H1 (cell line): ENCODE data around the gene LAMC3. TPM values are rescaled to one million over a fixed set of nuclear protein-coding genes. Genes with fewer than 3 reads are reported as not detected.
A peak's percentile ranks its signal among the peaks of the same experiment; 100 is the strongest.

Source experiments
- CTCF ChIA-PET: fragments of 300-600 bp; sonication (Branson Sonifier 250); formaldehyde crosslinking; loops from one replicate; lab custom pipeline; 2021; ENCODE audit not compliant: partially characterized antibody; lab: Charles Lee
- POLR2A ChIA-PET: fragments of 300-600 bp; sonication (Branson Sonifier 250); formaldehyde crosslinking; loops from one replicate; lab custom pipeline; 2021; ENCODE audit warnings: inconsistent platforms; ENCODE audit not compliant: partially characterized antibody; lab: Charles Lee
- DNase-seq, 2 experiments: peaks; one replicate each; pipeline versions ENCODE4 v3.0.0 to v3.0.0-alpha.2; 2010 to 2022; ENCODE audit warnings: low spot score in 2 of 2, low read depth in 1 of 2, mixed read lengths in 1 of 2
- FAIRE-seq: peaks from 2 replicates; lab custom pipeline; 2011; peaks lifted over from hg19 to GRCh38; lab: Jason Lieb, UNC
- H2AFZ ChIP-seq: 2 replicates; pipeline ENCODE4 v1.8.1; 2012; ENCODE audit warnings: low read length, inconsistent platforms
- H2AK5ac ChIP-seq: 2 replicates; pipeline ENCODE4 v1.6.1; 2013; ENCODE audit warnings: low read depth, low read length
- H2BK120ac ChIP-seq: replicated peaks from 2 replicates; pipeline ENCODE3; 2013; ENCODE audit warnings: low read depth, low read length, inconsistent platforms
- H2BK12ac ChIP-seq: 2 replicates; pipeline ENCODE4 v1.6.1; 2013; ENCODE audit warnings: low read depth, low read length
- H2BK15ac ChIP-seq: 2 replicates; pipeline ENCODE4 v1.6.1; 2013; ENCODE audit warnings: low read length
- H2BK20ac ChIP-seq: 2 replicates; pipeline ENCODE4 v1.6.1; 2013; ENCODE audit warnings: low read length
- H2BK5ac ChIP-seq: 2 replicates; pipeline ENCODE4 v1.6.1; 2013; ENCODE audit warnings: low read depth, low read length
- H3K14ac ChIP-seq: 2 replicates; pipeline ENCODE4 v1.6.1; 2013; ENCODE audit warnings: inconsistent platforms; ENCODE audit not compliant: insufficient read length
- H3K18ac ChIP-seq: 2 replicates; pipeline ENCODE4 v1.6.1; 2013; ENCODE audit warnings: low read length; ENCODE audit errors: extremely low read depth
- H3K23ac ChIP-seq: 2 replicates; pipeline ENCODE4 v1.6.1; 2013; ENCODE audit warnings: inconsistent platforms; ENCODE audit not compliant: insufficient read length
- H3K23me2 ChIP-seq: 2 replicates; pipeline ENCODE4 v1.6.1; 2013; ENCODE audit warnings: low read depth, low read length
- H3K27ac ChIP-seq: 2 replicates; pipeline ENCODE4 v1.6.1; 2011; ENCODE audit warnings: low read depth, low read length, inconsistent platforms
- H3K27me3 ChIP-seq, 4 experiments: replicated peaks in 1 of 4; 1 replicate in 1 of 4; 2 replicates in 3 of 4; pipeline versions ENCODE4 v1.6.1 to v1.8.1; 2011 to 2013; ENCODE audit warnings: low read length in 3 of 4, mild to moderate bottlenecking in 3 of 4, inconsistent platforms in 2 of 4, mixed read lengths in 2 of 4, moderate library complexity in 1 of 4; ENCODE audit not compliant: control insufficient read depth in 3 of 4, insufficient read depth in 3 of 4; ENCODE audit errors: extremely low read depth in 1 of 4
- H3K36me3 ChIP-seq, 4 experiments: 2 replicates each; pipeline versions ENCODE4 v1.6.1 to v1.8.1; 2011 to 2013; ENCODE audit warnings: mild to moderate bottlenecking in 4 of 4, low read length in 3 of 4, moderate library complexity in 2 of 4, control low read depth in 1 of 4, inconsistent platforms in 1 of 4; ENCODE audit not compliant: insufficient read depth in 4 of 4, control insufficient read depth in 2 of 4
- H3K4ac ChIP-seq: replicated peaks from 2 replicates; pipeline ENCODE3; 2013; ENCODE audit warnings: low read length, low read depth, mixed read lengths, inconsistent platforms; ENCODE audit not compliant: insufficient read length
- H3K4me1 ChIP-seq, 4 experiments: replicated peaks in 1 of 4; 1 replicate in 1 of 4; 2 replicates in 3 of 4; pipeline versions ENCODE4 v1.6.1 to v1.8.1; 2011 to 2013; ENCODE audit warnings: low read length in 3 of 4, inconsistent platforms in 2 of 4, mixed read lengths in 1 of 4; ENCODE audit not compliant: insufficient read depth in 4 of 4, control insufficient read depth in 3 of 4
- H3K4me2 ChIP-seq, 2 experiments: 2 replicates each; pipeline versions ENCODE4 v1.6.1 to v1.8.1; 2011 to 2013; ENCODE audit warnings: low read depth in 2 of 2, low read length in 2 of 2, control low read depth in 1 of 2, inconsistent platforms in 1 of 2, mild to moderate bottlenecking in 1 of 2; ENCODE audit not compliant: insufficient read depth in 1 of 2
- H3K4me3 ChIP-seq, 4 experiments: fragments of 200-600, 300-600 bp in 1 of 4; sonication (generic), shearing (Covaris generic), sonication (Bioruptor Twin) in 1 of 4; 2 replicates each; pipeline versions ENCODE4 v1.5.1 to v1.8.1; 2011 to 2016; ENCODE audit warnings: low read length in 4 of 4, low read depth in 3 of 4, control low read depth in 2 of 4, inconsistent platforms in 2 of 4, mild to moderate bottlenecking in 2 of 4, mixed read lengths in 1 of 4, moderate library complexity in 1 of 4; ENCODE audit not compliant: insufficient read depth in 2 of 4; ENCODE audit errors: extremely low read depth in 1 of 4
- H3K56ac ChIP-seq: replicated peaks from 2 replicates; pipeline ENCODE3; 2013; ENCODE audit warnings: low read depth, mild to moderate bottlenecking, mixed read lengths, low read length, inconsistent platforms; ENCODE audit not compliant: insufficient read length
- H3K79me1 ChIP-seq: 2 replicates; pipeline ENCODE4 v1.6.1; 2013; ENCODE audit warnings: low read depth, low read length, control low read depth
- H3K79me2 ChIP-seq, 2 experiments: 2 replicates each; pipeline versions ENCODE4 v1.6.1 to v1.8.1; 2012 to 2013; ENCODE audit warnings: low read length in 2 of 2, mild to moderate bottlenecking in 2 of 2, inconsistent platforms in 1 of 2; ENCODE audit not compliant: insufficient read depth in 2 of 2, control insufficient read depth in 1 of 2
- H3K9ac ChIP-seq, 4 experiments: replicated peaks in 1 of 4; 1 replicate in 1 of 4; 2 replicates in 3 of 4; pipeline versions ENCODE4 v1.6.1 to v1.8.1; 2011 to 2013; ENCODE audit warnings: low read depth in 3 of 4, low read length in 3 of 4, control low read depth in 2 of 4, mild to moderate bottlenecking in 2 of 4, moderate library complexity in 2 of 4, inconsistent platforms in 1 of 4; ENCODE audit errors: extremely low read depth in 1 of 4
- H3K9me3 ChIP-seq, 2 experiments: 2 replicates each; pipeline versions ENCODE4 v1.6.1 to v1.8.1; 2012 to 2013; ENCODE audit warnings: mild to moderate bottlenecking in 2 of 2, moderate library complexity in 2 of 2, control low read depth in 1 of 2, inconsistent platforms in 1 of 2, low read depth in 1 of 2, low read length in 1 of 2, mixed read lengths in 1 of 2; ENCODE audit not compliant: insufficient read depth in 2 of 2
- H4K20me1 ChIP-seq, 2 experiments: replicated peaks in 1 of 2; 2 replicates each; pipeline versions ENCODE3 to v1.8.1; 2011 to 2013; ENCODE audit warnings: inconsistent platforms in 2 of 2, low read length in 2 of 2, mild to moderate bottlenecking in 1 of 2; ENCODE audit not compliant: insufficient read depth in 2 of 2, control insufficient read depth in 1 of 2
- H4K5ac ChIP-seq: 2 replicates; pipeline ENCODE4 v1.6.1; 2013; ENCODE audit warnings: low read length, low read depth, mixed read lengths, inconsistent platforms; ENCODE audit not compliant: insufficient read length
- H4K8ac ChIP-seq: 2 replicates; pipeline ENCODE4 v1.8.0; 2013; ENCODE audit warnings: mild to moderate bottlenecking, moderate library complexity, low read length, inconsistent platforms; ENCODE audit not compliant: insufficient read depth; ENCODE audit errors: extremely low read depth
- H4K91ac ChIP-seq: replicated peaks from 2 replicates; pipeline ENCODE3; 2013; ENCODE audit warnings: low read length, mixed read lengths, inconsistent platforms; ENCODE audit not compliant: insufficient read length
- BACH1 ChIP-seq: IDR thresholded peaks from 2 replicates; pipeline ENCODE4 v1.6.1; 2012; ENCODE audit warnings: low read length, improper control_type of control experiment
- CBX8 ChIP-seq: fragments of 300-800, 300-1000 bp; sonication (generic); IDR thresholded peaks from 2 replicates; pipeline ENCODE4 v1.7.1; 2016; ENCODE audit warnings: low read depth, low read length, borderline replicate concordance
- EGR1 ChIP-seq: IDR thresholded peaks from 2 replicates; pipeline ENCODE4 v1.6.1; 2011; ENCODE audit warnings: low read depth, low read length, borderline replicate concordance
- HDAC2 ChIP-seq, 2 experiments: fragments of 300-600 bp in 1 of 2; sonication (generic) in 1 of 2; IDR thresholded peaks; 2 replicates each; pipeline ENCODE4 v1.6.1; 2011 to 2012; ENCODE audit warnings: low read depth in 2 of 2, low read length in 2 of 2, mild to moderate bottlenecking in 2 of 2, moderate library complexity in 2 of 2, borderline replicate concordance in 1 of 2, inconsistent platforms in 1 of 2
- HDAC6 ChIP-seq: IDR thresholded peaks from one replicate; pipeline ENCODE4 v1.7.1; 2012; ENCODE audit warnings: low read depth, mild to moderate bottlenecking, inconsistent platforms, low read length, moderate library complexity
- MAX ChIP-seq: IDR thresholded peaks from 2 replicates; pipeline ENCODE4 v1.6.1; 2012; ENCODE audit warnings: inconsistent platforms
- NRF1 ChIP-seq: IDR thresholded peaks from 2 replicates; pipeline ENCODE4 v1.6.1; 2011; ENCODE audit warnings: mild to moderate bottlenecking, low read depth, low read length, improper control_type of control experiment
- RFX5 ChIP-seq: IDR thresholded peaks from 2 replicates; pipeline ENCODE4 v1.6.1; 2011; ENCODE audit warnings: low read depth, low read length, improper control_type of control experiment, borderline replicate concordance
- RNF2 ChIP-seq: fragments of 200-900, 300-1000 bp; sonication (generic); IDR thresholded peaks from 2 replicates; pipeline ENCODE4 v1.7.1; 2016; ENCODE audit warnings: borderline replicate concordance, low read depth, mild to moderate bottlenecking, antibody characterized with exemption, low read length; ENCODE audit not compliant: poor library complexity, severe bottlenecking; ENCODE audit errors: missing control alignments
- RXRA ChIP-seq: IDR thresholded peaks from 2 replicates; pipeline ENCODE4 v1.6.1; 2011; ENCODE audit warnings: low read depth, mild to moderate bottlenecking, low read length, moderate library complexity; ENCODE audit not compliant: insufficient read depth
- SAP30 ChIP-seq: fragments of 300-600 bp; sonication (generic); IDR thresholded peaks from 2 replicates; pipeline ENCODE4 v1.7.1; 2012; ENCODE audit warnings: low read length, moderate library complexity, mild to moderate bottlenecking, inconsistent platforms; ENCODE audit not compliant: insufficient read depth, insufficient replicate concordance
- SIRT6 ChIP-seq: IDR thresholded peaks from one replicate; pipeline ENCODE4 v1.7.1; 2012; ENCODE audit warnings: low read length, inconsistent platforms
- SUZ12 ChIP-seq: fragments of 200-600 bp; sonication (generic); IDR thresholded peaks from 2 replicates; pipeline ENCODE4 v1.6.1; 2012; ENCODE audit warnings: mild to moderate bottlenecking, inconsistent platforms, low read length, moderate library complexity, mixed read lengths
- TAF1 ChIP-seq: IDR thresholded peaks from 2 replicates; pipeline ENCODE4 v1.6.1; 2011; ENCODE audit warnings: mild to moderate bottlenecking, low read depth, low read length
- WGBS, 2 experiments: shearing (Covaris generic) in 1 of 2; methylation state at CpG; one replicate each; pipeline versions ENCODE4 v1.1.6 to v1.1.7; 2013 to 2015; ENCODE audit warnings: low lambda C conversion rate in 2 of 2, mixed read lengths in 2 of 2, inconsistent platforms in 1 of 2, low coverage in 1 of 2, missing lambda C conversion rate in 1 of 2; ENCODE audit not compliant: insufficient replicate concordance in 2 of 2, insufficient coverage in 1 of 2, insufficient read length in 1 of 2; ENCODE audit errors: extremely low coverage in 1 of 2, missing lambda C conversion rate in 1 of 2; 5-methylcytosine and 5-hydroxymethylcytosine counted together
- polyA plus RNA-seq, 7 experiments: library from polyadenylated mRNA; depleted of rRNA in 3 of 7; stranded (reverse) in 5 of 7; unstranded in 2 of 7; fragments of >200 nt in 5 of 7; fragments of 200-250 nt in 2 of 7; gene quantifications; 1 replicate in 5 of 7; 2 replicates in 1 of 7; 4 replicates in 1 of 7; pipeline versions ENCODE4 v1.2.1 to v1.2.3, GENCODE V29; 2011 to 2013; ENCODE audit warnings: missing spikeins in 2 of 7, mixed read lengths in 2 of 7
- total RNA-seq: library from RNA; stranded (reverse); fragmentation: NEBNext Ultra II Directional; extraction: Animal tissue kit (Norgen Biotek cat#: 25700); gene quantifications from 2 replicates; pipeline ENCODE4 v1.2.1, GENCODE V29; 2021

The LAMC3 gene
- total and polyA plus RNA-seq, 2 of the 8 experiments (the other 6 are each of a cell fraction or from before 2014, with no cell fraction given): 9.3 to 12.3 TPM

GRCh38 chr9:130984521-130984920 lies 24.5 kb upstream of the LAMC3 start:
- Histone ChIP-seq H2BK5ac (no peak overlapping the region), H2BK20ac (no peak overlapping the region), H3K9ac (no peak overlapping the region), H3K4me3 (no peak overlapping the region), H3K27ac (no peak overlapping the region), H3K27me3 (no peaks in the 10 kb centered on the region), H3K36me3 (no peaks in the 10 kb centered on the region), H4K91ac (no peak overlapping the region), H3K23me2 (no peaks in the 10 kb centered on the region), H3K79me2 (no peaks in the 10 kb centered on the region), H3K79me1 (no peaks in the 10 kb centered on the region), H3K14ac (no peak overlapping the region), H3K4ac (no peak overlapping the region), H4K20me1 (no peaks in the 10 kb centered on the region), H3K4me1 (peaks cover 0 to 3% (median 0%) of the 10 kb centered on the region in 4 experiments; a peak in 1 of 7 replicates), H2BK120ac (no peak overlapping the region), H3K9me3 (no peaks in the 10 kb centered on the region), H3K56ac (no peak overlapping the region), H2AK5ac (no peak overlapping the region), H4K5ac (no peak overlapping the region), H3K23ac (no peak overlapping the region), H2AFZ (no peak overlapping the region), H4K8ac (0 out of 2 replicates have a peak overlapping the region, but pooled peaks have one; percentile 23), H3K4me2 (no peak overlapping the region), H2BK12ac (no peak overlapping the region), H2BK15ac (no peak overlapping the region), H3K18ac (no peak overlapping the region)
- no peak for DNase-seq
- no peak for FAIRE-seq
- WGBS, 2 experiments: 92% methylated on average over 8 of the region's 8 CpGs; no CpG with 5 or more reads in 1 of the 2 experiments
- CTCF ChIA-PET: interaction anchor here (0.6 to 4.2 kb wide), 10 partner anchors 12 to 114 kb away, joined by 3 to 27 read pairs (median 4); no protein-coding TSS in a partner anchor
- POLR2A ChIA-PET: no interaction called here
- no peak for TF ChIP-seq RFX5
- TF ChIP-seq TAF1: no peak
- TF ChIP-seq CBX8: no peak
- TF ChIP-seq SIRT6: no peak
- no peak for TF ChIP-seq SUZ12
- no peak for TF ChIP-seq RXRA
- TF ChIP-seq SAP30: no peak
- TF ChIP-seq EGR1: no peak
- TF ChIP-seq NRF1: no peak
- TF ChIP-seq HDAC6: no peak
- no peak for TF ChIP-seq MAX
- TF ChIP-seq RNF2: no peak
- TF ChIP-seq HDAC2 (IDR thresholded peaks at IDR 0.05; ENCODE audit: borderline replicate concordance in 1 of 2, low read depth in 2 of 2, low read length in 2 of 2): no peak
- TF ChIP-seq BACH1: no peak
